Naive thymus-derived CD4-positive, alpha-beta T cell (primary cell): ENCODE measurements around the gene FCGR3A. TPM values are rescaled to one million over a fixed set of nuclear protein-coding genes. Genes with fewer than 3 reads are reported as not detected.

ENCODE experiments used
- ATAC-seq: fragments of 150-1000 bp; cut with Tn5 transposase; 2 replicates; pipeline ENCODE4 v1.10.0; 2021; ENCODE audit warnings: mild to moderate bottlenecking, moderate library complexity
- CTCF ChIA-PET: fragments of 350-600 bp; sonication (Branson Sonifier 250); formaldehyde crosslinking; loops from one replicate; lab custom pipeline; 2021; ENCODE audit warnings: antibody characterized with exemption; lab: Charles Lee
- POLR2A ChIA-PET: fragments of 350-600 bp; sonication (Branson Sonifier 250); formaldehyde crosslinking; loops from one replicate; lab custom pipeline; 2021; ENCODE audit warnings: antibody characterized with exemption, inconsistent platforms; lab: Charles Lee
- DNase-seq, 9 donors: peaks; one replicate each; pipeline versions ENCODE4 v3.0.0 to v3.0.0-alpha.2; 2020 to 2022; ENCODE audit warnings: mixed read lengths in 1 of 9
- H3K27ac ChIP-seq: one replicate; pipeline ENCODE4 v1.7.0; 2013; ENCODE audit warnings: mild to moderate bottlenecking, low read depth, low read length, moderate library complexity
- H3K27me3 ChIP-seq, 2 donors: one replicate each; pipeline ENCODE4 v1.7.0; 2013; ENCODE audit warnings: low read length in 2 of 2, mild to moderate bottlenecking in 2 of 2, moderate library complexity in 2 of 2; ENCODE audit not compliant: control insufficient read depth in 2 of 2, insufficient read depth in 2 of 2
- H3K36me3 ChIP-seq, 3 experiments: 1 replicate in 2 of 3; 2 replicates in 1 of 3; pipeline ENCODE4 v1.7.0; 2013; ENCODE audit warnings: low read length in 3 of 3, mild to moderate bottlenecking in 3 of 3, moderate library complexity in 1 of 3; ENCODE audit not compliant: insufficient read depth in 3 of 3, control insufficient read depth in 2 of 3
- H3K4me1 ChIP-seq, 2 donors: one replicate each; pipeline ENCODE4 v1.7.0; 2013; ENCODE audit warnings: low read length in 2 of 2, mild to moderate bottlenecking in 2 of 2, moderate library complexity in 1 of 2; ENCODE audit not compliant: control insufficient read depth in 2 of 2, insufficient read depth in 2 of 2
- H3K4me3 ChIP-seq: 2 replicates; pipeline ENCODE4 v1.7.0; 2013; ENCODE audit warnings: mild to moderate bottlenecking, low read length
- H3K9me3 ChIP-seq, 3 experiments: 1 replicate in 2 of 3; 2 replicates in 1 of 3; pipeline ENCODE4 v1.7.0; 2013; ENCODE audit warnings: low read length in 3 of 3; ENCODE audit not compliant: control insufficient read depth in 2 of 3
- H3K27ac Mint-ChIP-seq, 9 donors: one replicate each; pipeline ENCODE4 v1.8.0; 2020 to 2022; ENCODE audit warnings: mixed read lengths in 9 of 9, mild to moderate bottlenecking in 8 of 9, moderate library complexity in 5 of 9, inconsistent platforms in 2 of 9
- H3K27me3 Mint-ChIP-seq, 5 donors: one replicate each; pipeline ENCODE4 v1.8.0; 2021 to 2022; ENCODE audit warnings: mixed read lengths in 5 of 5, mild to moderate bottlenecking in 1 of 5
- H3K36me3 Mint-ChIP-seq, 5 donors: one replicate each; pipeline ENCODE4 v1.8.0; 2020 to 2022; ENCODE audit warnings: mixed read lengths in 5 of 5, mild to moderate bottlenecking in 3 of 5, inconsistent platforms in 1 of 5
- H3K4me1 Mint-ChIP-seq, 7 donors: one replicate each; pipeline ENCODE4 v1.8.0; 2020 to 2022; ENCODE audit warnings: mixed read lengths in 7 of 7, mild to moderate bottlenecking in 3 of 7, inconsistent platforms in 1 of 7
- H3K4me3 Mint-ChIP-seq, 10 donors: one replicate each; pipeline ENCODE4 v1.8.0; 2020 to 2022; ENCODE audit warnings: mild to moderate bottlenecking in 10 of 10, mixed read lengths in 10 of 10, moderate library complexity in 6 of 10, inconsistent platforms in 2 of 10
- H3K9me3 Mint-ChIP-seq, 11 donors: one replicate each; pipeline ENCODE4 v1.8.0; 2020 to 2022; ENCODE audit warnings: mixed read lengths in 11 of 11, mild to moderate bottlenecking in 4 of 11, inconsistent platforms in 1 of 11, moderate library complexity in 1 of 11
- intact Hi-C, 2 donors: fragments of 100-400 bp; cut with micrococcal nuclease; formaldehyde crosslinking; loops; one replicate each; pipeline ENCODE4 v1.15.1; 2023
- polyA plus RNA-seq, 2 donors: library from polyadenylated mRNA; unstranded; fragments of 300-500 nt; fragmentation: Illumina TruSeq; gene quantifications; one replicate each; pipeline ENCODE4 v1.2.3, GENCODE V29; 2021
- total RNA-seq, 6 experiments: library from RNA in 5 of 6; stranded (reverse) in 5 of 6; gene quantifications; 1 replicate in 5 of 6; 2 replicates in 1 of 6; pipeline ENCODE4 v1.2.3 and lab custom pipeline; 2021 to 2026

The FCGR3A gene
- total and polyA plus RNA-seq, 7 experiments from 2014 or later = 0.58 to 190 (median 2.2) TPM; not detected in 1

DNA sequence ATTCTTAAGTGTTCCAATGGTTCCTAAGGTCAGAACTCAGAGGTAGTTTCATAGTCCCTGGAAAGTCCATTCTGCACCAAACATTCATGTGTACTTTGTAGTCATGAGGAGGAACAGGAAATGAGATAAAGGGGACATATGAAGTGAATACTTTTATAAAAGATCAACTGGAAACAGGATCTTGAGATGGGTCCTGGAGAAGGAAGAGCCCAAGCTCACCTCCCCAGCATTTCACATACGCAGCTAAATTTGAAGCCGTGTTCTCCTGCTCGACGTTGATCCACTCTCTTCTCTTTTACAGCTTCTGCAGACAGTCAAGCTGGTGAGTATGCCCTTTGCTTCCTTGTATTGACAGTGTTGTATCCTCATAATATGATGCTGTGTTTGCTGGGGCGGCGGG, 43.9 kb downstream of the FCGR3A start:
- Mint-ChIP-seq H3K9me3 (no peaks in the 10 kb centered on the region), H3K4me3 (no peak overlapping the region), H3K27me3 (peaks cover 18 to 35% (median 25%) of the 10 kb centered on the region in 5 donors), H3K36me3 (no peaks in the 10 kb centered on the region), H3K27ac (no peak overlapping the region), H3K4me1 (peaks cover 0 to 13% (median 3%) of the 10 kb centered on the region in 7 donors)
- no peak overlapping the region for H3K27ac ChIP-seq
- no peak for DNase-seq
- no peak for ATAC-seq
- no peaks in the 10 kb centered on the region for H3K27me3 ChIP-seq
- no peaks in the 10 kb centered on the region for H3K36me3 ChIP-seq
- ChIA-PET POLR2A (no interaction called here), CTCF (no interaction called here)
- H3K4me3 ChIP-seq = no peak overlapping the region
- intact Hi-C loops = no loop called here
- no peaks in the 10 kb centered on the region for H3K4me1 ChIP-seq
- no peaks in the 10 kb centered on the region for H3K9me3 ChIP-seq

DNA sequence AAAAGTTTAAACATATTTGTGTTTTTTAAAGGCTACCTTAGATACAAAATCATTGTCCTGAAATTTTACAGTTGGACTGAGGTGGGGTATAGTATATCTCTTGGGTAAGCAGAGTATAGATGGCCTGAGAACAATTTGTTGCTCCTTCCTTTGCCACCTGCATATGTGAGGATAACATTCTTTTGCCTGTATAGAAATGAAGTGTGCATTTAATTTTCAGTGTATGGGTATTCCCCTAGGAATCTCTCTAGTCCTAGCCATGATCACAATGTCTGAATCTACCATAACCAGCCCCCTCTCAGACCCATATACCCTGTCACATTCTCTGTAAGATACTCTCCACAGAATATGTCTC, 46.2 kb downstream of the FCGR3A start:
- Histone ChIP-seq H3K27ac (no peak overlapping the region), H3K4me3 (no peak overlapping the region), H3K9me3 (no peaks in the 10 kb centered on the region), H3K36me3 (no peaks in the 10 kb centered on the region), H3K4me1 (no peaks in the 10 kb centered on the region), H3K27me3 (no peaks in the 10 kb centered on the region)
- Mint-ChIP-seq H3K9me3 (no peaks in the 10 kb centered on the region), H3K4me1 (peaks cover 5 to 19% (median 5%) of the 10 kb centered on the region in 7 donors), H3K36me3 (no peaks in the 10 kb centered on the region), H3K4me3 (no peak overlapping the region), H3K27ac (no peak overlapping the region), H3K27me3 (peaks cover 23 to 55% (median 37%) of the 10 kb centered on the region in 5 donors)
- ChIA-PET POLR2A (no interaction called here), CTCF (no interaction called here)
- intact Hi-C loops = no loop called here
- no peak for DNase-seq
- no peak for ATAC-seq

- no peaks in the 10 kb centered on the region for H3K27me3 ChIP-seq
- intact Hi-C loops = no loop called here
- POLR2A ChIA-PET = no interaction called here
- CTCF ChIA-PET = no interaction called here
- Mint-ChIP-seq H3K4me3 (no peak overlapping the region), H3K27me3 (peaks cover 23 to 58% (median 43%) of the 10 kb centered on the region in 5 donors), H3K27ac (no peak overlapping the region), H3K9me3 (no peaks in the 10 kb centered on the region), H3K4me1 (peaks cover 5 to 19% (median 5%) of the 10 kb centered on the region in 7 donors), H3K36me3 (no peaks in the 10 kb centered on the region)
- no peak overlapping the region for H3K27ac ChIP-seq
- ATAC-seq (no peak), DNase-seq (no peak)
- H3K9me3 ChIP-seq = no peaks in the 10 kb centered on the region
- H3K4me1 ChIP-seq = no peaks in the 10 kb centered on the region
- H3K36me3 ChIP-seq = no peaks in the 10 kb centered on the region
- no peak overlapping the region for H3K4me3 ChIP-seq
Observed at GRCh38 chr1:161502641-161503393, 46.8 kb downstream of the FCGR3A start.

- Mint-ChIP-seq H3K27ac (no peak overlapping the region), H3K9me3 (no peaks in the 10 kb centered on the region), H3K27me3 (peaks cover 23 to 64% (median 46%) of the 10 kb centered on the region in 5 donors), H3K36me3 (no peaks in the 10 kb centered on the region), H3K4me1 (peaks cover 5 to 19% (median 5%) of the 10 kb centered on the region in 7 donors), H3K4me3 (no peak overlapping the region)
- ATAC-seq = no peak
- Histone ChIP-seq H3K9me3 (no peaks in the 10 kb centered on the region), H3K4me3 (no peak overlapping the region), H3K4me1 (no peaks in the 10 kb centered on the region), H3K27me3 (no peaks in the 10 kb centered on the region), H3K27ac (no peak overlapping the region), H3K36me3 (no peaks in the 10 kb centered on the region)
- CTCF ChIA-PET = no interaction called here
- DNase-seq = no peak
- intact Hi-C loops = no loop called here
- POLR2A ChIA-PET = no interaction called here
Observed at GRCh38 chr1:161502181-161502580, 47.4 kb downstream of the FCGR3A start.

- Histone ChIP-seq H3K27ac (no peak overlapping the region), H3K9me3 (no peaks in the 10 kb centered on the region), H3K36me3 (no peaks in the 10 kb centered on the region), H3K27me3 (peaks cover 0 to 3% of the 10 kb centered on the region in 2 donors), H3K4me1 (no peaks in the 10 kb centered on the region), H3K4me3 (no peak overlapping the region)
- intact Hi-C loops = no loop called here
- Mint-ChIP-seq H3K4me1 (peaks cover 3 to 16% (median 5%) of the 10 kb centered on the region in 7 donors), H3K4me3 (no peak overlapping the region), H3K36me3 (no peaks in the 10 kb centered on the region), H3K27ac (no peak overlapping the region), H3K9me3 (no peaks in the 10 kb centered on the region), H3K27me3 (peaks cover 15 to 65% (median 40%) of the 10 kb centered on the region in 5 donors)
- ATAC-seq = no peak
- CTCF ChIA-PET = no interaction called here
- POLR2A ChIA-PET = no interaction called here
- DNase-seq = no peak
Observed at GRCh38 chr1:161501234-161501633, 48.4 kb downstream of the FCGR3A start.

GRCh38 chr1:161499099-161500039, 50.2 kb downstream of the FCGR3A start:
- Histone ChIP-seq H3K36me3 (no peaks in the 10 kb centered on the region), H3K4me3 (no peak overlapping the region), H3K27me3 (peaks cover 0 to 3% of the 10 kb centered on the region in 2 donors), H3K27ac (no peak overlapping the region), H3K9me3 (no peaks in the 10 kb centered on the region), H3K4me1 (no peaks in the 10 kb centered on the region)
- intact Hi-C loops = no loop called here
- no peak for DNase-seq
- Mint-ChIP-seq H3K27me3 (peaks cover 11 to 61% (median 49%) of the 10 kb centered on the region in 5 donors), H3K4me3 (peak overlapping the region in 1 of 10 donors; percentile 4), H3K27ac (peak overlapping the region in 1 of 9 donors; percentile 14), H3K36me3 (no peaks in the 10 kb centered on the region), H3K9me3 (no peaks in the 10 kb centered on the region), H3K4me1 (peaks cover 0 to 16% (median 5%) of the 10 kb centered on the region in 7 donors)
- CTCF ChIA-PET = no interaction called here
- ATAC-seq = peak; percentile 40
- POLR2A ChIA-PET = no interaction called here
